HG03159 (cell line): ENCODE data around the gene REXO1.
"Not testable (repeated sequence)": the region's sequence is repeated elsewhere in the genome, so short reads cannot be mapped to it uniquely, and the experiment has no call there.

ENCODE experiments used
- ATAC-seq: cut with Tn5 transposase; IDR thresholded peaks from one replicate; pipeline ENCODE4 v1.9.1; 2021; ENCODE audit warnings: mild to moderate bottlenecking, moderate library complexity; ENCODE audit not compliant: unreplicated experiment

The REXO1 gene, protein sequence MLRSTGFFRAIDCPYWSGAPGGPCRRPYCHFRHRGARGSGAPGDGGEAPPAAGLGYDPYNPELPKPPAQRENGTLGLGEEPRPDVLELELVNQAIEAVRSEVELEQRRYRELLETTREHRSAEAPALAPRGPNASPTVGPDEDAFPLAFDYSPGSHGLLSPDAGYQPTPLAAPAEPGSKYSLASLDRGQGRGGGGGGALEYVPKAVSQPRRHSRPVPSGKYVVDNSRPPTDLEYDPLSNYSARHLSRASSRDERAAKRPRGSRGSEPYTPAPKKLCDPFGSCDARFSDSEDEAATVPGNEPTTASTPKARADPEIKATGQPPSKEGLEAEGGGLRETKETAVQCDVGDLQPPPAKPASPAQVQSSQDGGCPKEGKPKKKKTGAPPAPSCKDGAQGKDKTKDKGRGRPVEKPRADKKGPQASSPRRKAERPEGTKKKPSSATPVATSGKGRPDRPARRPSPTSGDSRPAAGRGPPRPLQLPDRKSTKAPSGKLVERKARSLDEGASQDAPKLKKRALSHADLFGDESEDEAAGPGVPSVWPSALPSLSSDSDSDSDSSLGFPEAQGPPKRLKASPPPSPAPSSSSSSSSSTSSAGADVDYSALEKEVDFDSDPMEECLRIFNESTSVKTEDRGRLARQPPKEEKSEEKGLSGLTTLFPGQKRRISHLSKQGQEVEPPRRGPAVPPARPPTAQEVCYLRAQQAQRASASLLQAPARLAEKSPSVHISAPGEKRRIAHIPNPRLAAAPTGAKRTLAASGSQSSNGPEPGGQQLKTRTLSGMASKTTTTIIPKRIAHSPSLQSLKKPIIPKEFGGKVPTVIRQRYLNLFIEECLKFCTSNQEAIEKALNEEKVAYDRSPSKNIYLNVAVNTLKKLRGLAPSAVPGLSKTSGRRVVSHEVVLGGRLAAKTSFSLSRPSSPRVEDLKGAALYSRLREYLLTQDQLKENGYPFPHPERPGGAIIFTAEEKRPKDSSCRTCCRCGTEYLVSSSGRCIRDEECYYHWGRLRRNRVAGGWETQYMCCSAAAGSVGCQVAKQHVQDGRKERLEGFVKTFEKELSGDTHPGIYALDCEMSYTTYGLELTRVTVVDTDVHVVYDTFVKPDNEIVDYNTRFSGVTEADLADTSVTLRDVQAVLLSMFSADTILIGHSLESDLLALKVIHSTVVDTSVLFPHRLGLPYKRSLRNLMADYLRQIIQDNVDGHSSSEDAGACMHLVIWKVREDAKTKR

DNA sequence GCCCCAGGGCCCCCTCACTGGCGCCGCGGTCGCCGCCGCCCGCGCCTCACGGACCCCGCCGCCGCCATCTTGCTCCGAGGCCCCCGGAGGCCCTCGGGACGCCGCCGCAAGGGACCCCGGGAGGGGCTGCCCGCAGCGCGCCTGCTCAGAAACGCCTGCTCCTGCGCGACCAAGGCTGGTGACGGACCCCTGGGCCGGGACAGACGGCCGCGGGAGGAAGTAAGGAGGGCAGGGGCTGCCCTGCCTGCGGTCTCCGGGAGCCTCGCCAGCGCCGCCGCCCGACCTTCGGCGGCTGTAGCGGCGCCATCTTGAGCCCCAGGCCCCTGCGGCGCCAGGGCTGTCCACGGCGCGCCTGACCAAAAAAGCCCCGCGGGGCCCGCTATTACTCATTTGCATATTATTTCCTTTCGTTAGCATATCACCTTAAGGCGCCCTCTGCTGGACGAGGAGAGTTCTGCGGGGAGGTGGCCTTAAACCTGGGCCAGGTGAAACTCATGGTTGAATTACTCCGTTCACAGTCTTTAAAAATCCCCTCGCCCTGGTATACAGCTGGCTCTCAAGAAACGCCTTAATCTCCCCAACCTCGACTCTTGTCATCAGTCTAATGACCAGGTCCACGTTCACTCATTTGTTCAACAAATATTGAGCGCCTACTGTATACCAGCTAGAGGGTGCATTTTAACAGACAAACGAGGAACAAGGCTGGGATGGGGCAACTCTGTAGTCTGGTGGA lies at the start of gene REXO1:
TSS of gene REXO1 (minus strand) at position 85 of the 733 bp plus-strand sequence. CDS start 125 bp downstream, outside the sequence.
- ATAC-seq: peak; percentile 62

DNA sequence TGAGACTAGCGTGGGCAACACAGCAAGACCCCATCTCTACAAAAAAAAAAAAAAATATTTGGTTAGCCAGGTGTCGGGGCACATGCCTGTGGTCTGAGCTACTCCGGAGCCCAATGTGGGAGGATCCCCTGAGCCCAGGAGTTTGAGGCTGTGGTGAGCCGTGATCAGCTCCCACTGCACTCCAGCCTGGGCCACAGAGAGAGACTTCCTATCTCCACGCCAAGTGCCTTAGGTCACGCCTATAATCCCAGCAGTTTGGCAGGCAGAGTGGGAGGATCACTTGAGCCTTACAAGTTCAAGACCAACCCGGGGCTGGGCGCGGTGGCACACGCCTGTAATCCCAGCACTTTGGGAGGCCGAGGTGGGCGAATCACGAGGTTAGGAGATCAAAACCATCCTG lies 48.2 kb upstream of the REXO1 start:
- ATAC-seq: no peak

DNA sequence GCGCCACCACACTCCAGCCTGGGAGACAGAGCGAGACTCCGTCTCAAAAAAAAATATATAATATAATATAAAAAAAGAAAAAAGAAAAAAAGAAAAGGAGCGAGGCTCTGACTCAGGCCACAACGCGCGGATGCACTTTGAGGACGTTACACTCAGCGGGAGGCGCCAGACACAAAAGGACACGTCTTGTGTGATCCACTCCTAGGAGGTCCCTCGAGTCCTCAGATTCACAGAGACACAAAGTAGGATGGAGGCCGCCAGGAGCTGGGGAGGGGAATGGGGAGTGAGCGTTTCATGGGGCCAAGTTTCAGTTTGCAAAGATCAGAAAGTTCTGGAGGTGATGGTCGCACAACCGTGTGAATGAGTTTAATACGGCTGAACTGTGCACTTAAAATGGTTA lies 45.5 kb upstream of the REXO1 start:
- ATAC-seq: no peak

DNA sequence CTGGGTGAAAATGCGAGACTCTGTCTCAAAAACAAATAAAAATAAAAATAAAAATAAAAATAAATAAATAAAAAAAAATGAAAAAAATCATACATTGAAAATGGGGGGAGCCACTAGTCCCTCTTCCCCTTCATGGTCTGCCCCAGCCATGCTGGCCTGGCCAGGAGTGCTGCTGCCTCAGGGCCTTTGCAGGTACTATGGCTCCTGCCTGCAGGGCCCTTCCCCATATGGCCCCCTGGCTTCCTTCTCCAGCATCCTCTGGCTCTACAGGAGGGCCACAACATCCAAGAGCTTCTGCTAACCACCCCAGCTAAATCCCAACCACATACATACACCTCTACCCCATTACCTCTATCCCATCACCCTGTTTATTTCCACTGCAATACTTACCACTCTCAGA lies 41.6 kb upstream of the REXO1 start:
- ATAC-seq: no peak

DNA sequence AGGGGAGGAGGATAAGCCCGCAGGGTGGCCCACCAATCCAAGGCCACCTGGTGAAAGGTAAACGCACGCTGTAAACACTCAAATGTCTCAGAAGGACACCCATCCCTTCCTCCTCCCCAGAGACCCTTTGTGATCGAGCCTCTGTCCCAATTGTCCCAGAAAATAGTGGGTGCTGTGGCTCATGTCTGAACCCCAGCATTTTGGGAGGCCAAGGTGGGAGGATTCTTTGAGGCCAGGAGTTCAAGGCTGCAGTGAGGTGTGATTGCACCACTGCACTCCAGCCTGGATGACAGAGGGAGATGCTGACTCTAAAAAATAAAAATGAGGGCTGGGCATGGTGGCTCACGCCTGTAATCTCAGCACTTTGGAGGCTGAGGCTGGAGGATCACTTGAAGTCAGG lies 40.1 kb upstream of the REXO1 start:
- no peak for ATAC-seq

DNA sequence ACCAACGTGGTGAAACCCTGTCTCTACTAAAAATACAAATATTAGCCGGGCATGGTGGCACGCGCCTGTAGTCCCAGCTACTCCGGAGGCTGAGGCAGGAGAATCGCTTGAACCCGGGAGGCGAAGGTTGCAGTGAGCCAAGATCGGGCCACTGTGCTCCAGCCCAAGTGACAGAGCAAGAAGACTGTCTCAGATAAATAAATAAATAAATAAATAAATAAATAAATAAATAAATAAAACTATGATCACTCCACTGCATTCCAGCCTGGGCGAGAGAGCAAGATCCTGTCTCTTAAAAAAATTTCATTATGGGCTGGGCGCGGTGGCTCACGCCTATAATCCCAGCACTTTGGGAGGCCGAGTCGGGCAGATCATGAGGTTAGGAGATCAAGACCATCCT lies 38.1 kb upstream of the REXO1 start:
- ATAC-seq: not testable (repeated sequence)

DNA sequence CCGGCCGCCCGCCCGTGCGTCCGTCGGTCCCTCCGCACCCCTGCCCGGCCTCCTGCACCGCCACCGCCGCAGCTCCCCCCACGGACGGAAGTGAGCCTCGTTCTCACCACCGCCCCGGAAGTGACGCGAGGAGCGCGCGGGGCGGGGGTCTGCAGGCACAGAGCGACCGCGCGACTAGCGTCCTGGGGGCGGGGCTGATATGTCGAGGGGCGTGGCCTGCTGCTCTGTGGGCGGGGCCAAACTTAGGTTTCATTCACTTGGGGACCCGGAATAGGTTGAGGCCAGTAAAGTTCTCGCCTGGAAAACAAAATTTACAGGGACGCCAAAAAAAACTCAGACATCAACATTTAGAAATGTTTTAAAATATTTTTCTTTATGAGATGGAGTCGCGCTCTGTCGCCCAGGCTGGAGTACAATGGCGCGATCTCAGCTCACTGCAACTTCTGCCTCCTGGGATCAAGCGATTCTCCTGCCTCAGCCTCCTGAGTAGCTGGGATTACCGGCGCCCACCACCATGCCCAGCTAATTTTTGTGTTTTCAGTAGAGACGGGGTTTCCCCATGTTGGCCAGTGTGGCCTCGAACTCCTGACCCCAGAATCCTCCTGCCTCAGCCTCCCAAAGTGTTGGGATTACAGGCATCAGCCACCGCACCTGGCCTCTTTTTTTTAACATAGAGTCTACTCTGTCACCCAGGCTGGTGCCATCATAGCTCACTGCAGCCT lies 37.3 kb upstream of the REXO1 start, which contains the start of gene ABHD17A:
TSS of gene ABHD17A (minus strand) at position 99 of the 722 bp plus-strand sequence. CDS start 3,930 bp downstream, outside the sequence.
- ATAC-seq: peak; percentile 71

DNA sequence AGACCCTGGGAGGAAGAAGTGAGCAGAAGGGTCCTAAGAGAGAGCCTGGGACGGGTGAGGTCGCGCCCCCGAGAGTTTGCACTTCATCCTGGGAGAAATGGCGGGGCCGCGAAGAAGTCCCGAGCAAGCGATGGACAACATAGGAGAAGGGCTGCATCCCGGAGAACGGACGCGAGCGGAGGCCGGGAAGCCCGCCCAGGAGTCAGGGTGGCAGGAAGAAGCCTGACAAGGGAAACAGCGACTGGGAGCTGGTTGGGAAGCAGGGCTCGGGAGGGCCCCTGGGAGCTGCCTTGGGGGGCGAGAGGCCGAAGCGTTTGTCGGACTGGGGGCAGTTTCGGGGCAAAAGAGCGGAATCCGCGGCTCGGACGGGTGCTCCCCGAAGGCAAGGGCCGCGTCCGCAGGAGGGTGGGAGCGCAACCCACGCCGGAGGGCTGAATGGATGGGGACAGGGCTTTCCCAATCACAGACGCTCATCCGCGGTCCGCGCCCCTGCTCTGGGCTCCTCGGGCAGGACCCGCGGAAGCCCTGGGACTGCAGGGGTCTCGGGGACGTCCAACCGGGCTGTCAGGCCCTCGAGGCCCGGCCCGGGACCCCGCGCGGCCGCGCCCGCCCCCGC lies 36.5 kb upstream of the REXO1 start:
- ATAC-seq: peak; percentile 18

DNA sequence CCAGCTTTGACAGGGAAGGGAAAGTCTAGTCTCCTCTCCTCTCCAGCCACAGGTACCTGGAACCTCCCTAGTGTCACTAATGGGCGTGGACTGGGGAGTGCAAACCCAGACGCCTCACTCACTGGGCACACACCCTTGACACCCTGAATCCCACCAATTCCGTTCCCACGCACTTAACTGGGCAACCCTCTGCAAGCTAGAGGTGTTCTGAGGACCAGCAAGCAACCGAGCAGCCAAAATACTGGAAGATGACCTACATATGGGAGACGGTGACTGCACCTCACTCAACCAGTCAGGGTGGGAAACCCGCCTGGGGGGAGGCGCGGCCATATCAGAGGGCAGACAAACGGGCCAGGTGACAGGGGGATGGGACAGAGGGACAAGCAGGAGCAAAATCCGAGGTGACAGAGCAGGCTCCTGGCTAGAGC lies 36.0 kb upstream of the REXO1 start:
- ATAC-seq: no peak

DNA sequence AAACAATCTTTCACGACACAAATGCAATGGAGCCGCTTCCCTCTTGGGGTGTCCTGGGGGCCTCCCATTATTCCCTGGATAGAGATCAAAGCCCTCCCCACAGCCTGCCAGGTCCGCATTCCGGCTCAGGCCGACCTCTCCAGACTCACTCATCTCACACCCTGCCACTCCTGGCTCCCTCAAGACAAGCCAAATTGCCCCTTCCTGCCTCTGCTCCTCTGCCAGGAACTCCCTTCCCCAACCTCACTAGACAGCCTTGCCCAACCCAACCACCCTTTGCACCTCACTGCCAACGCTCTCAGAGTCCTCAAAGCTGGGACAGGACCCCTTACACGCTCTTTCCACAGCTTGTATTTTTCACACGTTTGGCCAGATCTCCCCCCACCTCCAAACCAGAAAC lies 35.5 kb upstream of the REXO1 start:
- ATAC-seq: no peak

DNA sequence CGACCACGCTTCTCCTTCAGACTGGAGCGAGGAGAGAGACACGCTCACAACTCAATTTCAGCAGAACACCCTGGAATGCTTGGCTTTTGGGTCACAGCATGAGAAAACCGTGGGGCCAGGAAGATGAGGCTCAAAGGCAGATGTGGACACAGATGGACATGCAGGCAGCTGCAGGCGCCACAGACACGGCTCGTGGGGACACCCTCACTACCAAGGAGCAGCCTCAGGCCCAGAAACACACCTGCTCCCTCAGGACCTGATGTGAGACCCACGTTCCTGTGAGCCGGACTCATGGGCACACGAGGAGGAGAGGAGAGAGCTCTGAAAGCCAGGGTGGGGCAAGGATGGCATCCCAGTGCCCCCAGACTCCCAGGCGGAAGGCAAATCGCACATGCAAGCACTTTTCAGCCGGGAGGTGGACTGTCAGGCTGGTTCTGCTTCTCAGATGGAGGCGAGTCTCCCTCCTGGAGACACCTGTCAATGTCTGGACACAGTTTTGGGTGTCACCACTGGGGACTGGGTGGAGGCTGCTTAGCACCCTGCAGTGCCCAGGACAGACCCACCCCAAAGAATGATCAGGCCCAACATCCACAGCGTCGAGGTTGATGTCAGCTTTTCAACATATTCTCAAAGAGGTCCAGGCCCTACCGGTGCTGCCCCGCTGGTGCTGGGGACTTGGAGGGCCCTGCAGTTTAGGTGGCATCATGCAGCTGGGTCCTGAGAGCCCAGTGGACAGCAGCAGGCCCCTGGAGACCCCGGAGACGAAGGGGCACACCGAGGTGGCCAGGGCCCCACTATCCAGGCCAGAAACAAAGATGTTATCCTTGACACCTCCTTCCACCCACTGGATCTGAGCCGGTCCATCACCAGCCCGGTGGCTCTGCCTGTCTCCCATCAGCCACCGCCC lies 34.8 kb upstream of the REXO1 start:
- no peak for ATAC-seq

DNA sequence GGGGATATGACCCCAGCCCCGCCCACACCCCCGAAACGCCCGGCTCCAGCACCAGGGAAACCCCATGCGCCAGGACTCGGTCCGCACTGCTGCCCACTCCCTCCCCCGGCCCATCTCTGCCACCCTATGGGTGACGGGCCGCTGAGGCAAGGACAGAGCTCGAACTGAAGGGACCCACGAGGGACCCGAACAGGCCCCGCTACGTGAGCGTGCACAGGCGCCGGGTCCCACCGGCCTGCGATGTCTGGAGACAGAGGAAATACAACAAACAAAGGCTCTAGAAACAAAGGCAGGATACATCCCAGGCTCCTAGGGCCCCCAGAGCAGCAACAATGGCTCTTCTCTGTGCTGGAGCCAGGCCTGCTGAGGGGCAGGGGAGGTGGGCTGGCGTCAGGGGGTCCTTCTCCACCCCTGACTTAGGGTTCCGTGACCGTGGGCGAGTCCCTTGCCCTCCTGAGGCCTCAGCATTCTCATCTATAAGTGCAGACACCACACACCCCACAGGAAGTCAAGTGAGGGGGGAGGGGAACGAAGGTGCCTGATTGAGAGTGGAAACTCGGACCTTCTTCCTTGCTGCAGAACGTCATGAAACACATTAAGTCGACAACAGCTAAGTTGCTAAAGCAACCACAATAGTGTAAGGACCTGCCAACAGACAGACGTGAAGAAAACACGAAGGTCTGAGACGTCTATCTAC lies 34.0 kb upstream of the REXO1 start:
- ATAC-seq: no peak

DNA sequence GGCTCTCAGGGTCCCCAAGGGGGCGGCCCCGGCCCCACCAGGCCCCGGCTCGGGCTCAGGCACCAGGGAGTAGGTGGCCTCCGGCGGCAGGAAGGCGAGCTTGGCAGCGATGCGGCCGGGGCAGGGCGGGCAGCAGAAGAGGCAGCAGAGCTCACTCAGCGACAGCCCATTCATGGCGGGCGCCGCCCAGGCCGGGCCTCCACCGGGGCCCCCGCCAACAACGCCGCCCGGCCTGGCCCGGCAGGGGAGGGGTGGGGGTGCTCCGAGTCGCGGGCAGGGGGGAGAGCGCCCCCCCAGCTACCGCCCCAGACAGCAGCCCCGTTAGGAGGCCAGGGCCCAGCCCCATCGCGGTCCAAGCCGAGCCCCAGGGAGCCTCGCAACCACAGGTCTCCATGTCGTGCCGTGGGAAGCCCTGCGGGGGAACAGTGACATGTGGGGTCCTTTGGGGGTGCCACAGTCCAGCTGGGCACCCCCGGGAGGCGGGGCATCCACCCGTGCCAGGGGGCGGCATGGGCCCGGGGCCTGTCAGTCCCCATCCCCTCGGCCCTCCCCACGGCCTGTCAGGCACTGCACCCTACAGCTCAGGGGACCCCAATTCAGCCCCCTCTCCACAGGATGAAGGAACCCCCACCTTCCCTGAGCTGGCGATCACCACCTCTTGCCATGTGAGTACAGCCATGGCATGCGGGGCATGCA lies 33.3 kb upstream of the REXO1 start:
- ATAC-seq: not testable (repeated sequence)

DNA sequence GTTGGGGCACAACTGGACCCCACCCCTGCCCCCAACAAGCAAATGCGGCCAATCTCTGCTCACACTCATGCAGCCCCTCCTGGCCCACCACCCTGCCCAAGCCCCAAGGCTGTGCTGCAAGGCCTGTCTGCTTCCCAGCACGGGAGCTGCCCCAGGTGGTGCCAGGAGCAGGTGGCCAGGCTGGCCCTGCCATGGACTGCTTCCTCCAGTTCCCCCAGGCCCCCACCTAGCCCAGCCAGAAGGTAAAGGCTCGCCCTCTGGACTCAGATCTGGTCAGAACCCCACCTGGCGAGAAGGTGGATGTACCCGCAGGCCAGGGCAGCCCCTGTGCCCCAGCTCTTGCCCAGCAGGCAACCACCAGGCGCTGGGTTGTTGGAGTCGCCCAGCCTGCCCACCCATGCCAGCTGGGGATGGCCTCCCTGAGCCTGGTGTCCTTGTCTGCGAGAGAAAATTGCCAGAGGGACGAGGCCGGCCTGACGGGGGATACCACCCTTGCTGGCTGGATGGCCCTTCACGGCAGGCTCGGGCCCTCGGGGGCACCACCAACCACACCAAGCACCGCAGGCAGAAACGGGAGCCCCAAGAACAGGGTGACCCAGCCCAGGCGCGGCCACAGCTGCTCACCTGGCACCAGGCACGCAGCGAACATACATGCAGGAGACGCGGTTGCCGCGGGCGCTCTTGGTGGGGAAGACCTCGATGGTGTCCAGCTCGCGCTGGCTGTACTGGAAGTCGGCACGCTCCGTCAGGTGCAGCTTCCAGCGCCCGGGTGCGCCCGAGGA lies 32.5 kb upstream of the REXO1 start:
- ATAC-seq: no peak

DNA sequence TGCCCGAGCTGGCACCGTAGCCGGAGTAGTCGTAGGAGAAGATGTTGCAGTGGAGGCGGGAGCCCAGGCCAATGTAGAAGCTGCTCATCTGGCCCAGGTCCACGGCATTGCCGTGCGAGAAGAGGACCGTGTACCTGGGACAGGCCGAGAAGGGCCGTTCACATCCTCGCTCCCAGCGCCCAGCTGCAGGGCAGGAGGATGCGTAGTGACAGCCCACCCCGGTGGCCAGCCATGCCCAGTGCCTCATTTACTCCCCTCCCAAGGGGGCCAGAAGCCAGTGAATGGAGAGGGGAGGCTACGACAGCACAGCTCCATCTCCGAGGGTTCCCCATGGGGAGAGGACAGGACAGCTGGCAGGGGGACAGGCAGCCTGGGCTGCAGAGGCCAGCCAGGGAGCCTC lies 31.7 kb upstream of the REXO1 start:
- not testable (repeated sequence) for ATAC-seq

DNA sequence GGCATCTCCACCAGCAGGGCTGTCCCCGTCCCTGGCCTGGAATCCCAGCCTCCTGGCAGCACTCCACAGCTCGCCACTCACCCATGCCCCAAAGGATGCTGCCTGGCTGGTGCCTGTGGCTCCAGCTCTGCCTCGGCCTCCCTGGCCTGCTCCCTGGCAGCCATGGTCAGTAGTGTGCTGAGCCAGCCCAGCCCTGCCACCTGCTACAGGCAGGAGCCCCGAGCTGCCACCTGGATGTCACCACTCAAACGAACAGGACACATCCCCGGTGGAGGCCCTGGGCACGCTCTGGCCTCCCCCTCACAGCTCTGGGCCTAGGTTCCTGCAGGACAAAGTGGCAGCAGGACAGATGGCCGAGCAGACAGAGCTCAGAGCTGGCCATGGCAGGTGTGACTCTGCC lies 30.3 kb upstream of the REXO1 start:
- not testable (repeated sequence) for ATAC-seq
